K562 (cell line): Measurements from ENCODE around the gene NMRAL1. TPM values are rescaled to one million over a fixed set of nuclear protein-coding genes. Genes with fewer than 3 reads are reported as not detected.

ENCODE experiments used
- ATAC-seq: fragments of 200-7000 bp; cut with Tn5 transposase; 3 replicates; pipeline ENCODE4 v1.9.1; 2020; ENCODE audit warnings: moderate library complexity
- Bru-seq: library from RNA; stranded (reverse); fragments of 400-500 nt; gene quantifications from one replicate; lab custom pipeline; 2021; lab: Mats Ljungman, UMichigan
- BruChase-seq, 2 experiments: library from RNA; stranded (reverse); fragments of 400-500 nt; gene quantifications; one replicate each; lab custom pipeline; 2021; lab: Mats Ljungman, UMichigan
- BruUV-seq: library from RNA; stranded (reverse); fragments of 400-500 nt; replicated peaks from 2 replicates; lab custom pipeline; 2021; lab: Mats Ljungman, UMichigan
- CTCF ChIA-PET: fragments of 300-600 bp; formaldehyde crosslinking; extraction: SDS; loops from one replicate; lab custom pipeline; 2021; ENCODE audit warnings: low intra/inter-chr PET ratio; lab: Yijun Ruan, JAX
- POLR2A ChIA-PET: fragments of 300-600, 350-650 bp; sonication (Branson Sonifier 250); formaldehyde crosslinking; extraction: SDS; loops from one replicate; lab custom pipeline; 2021; ENCODE audit warnings: antibody characterized with exemption, inconsistent platforms; lab: Yijun Ruan, JAX
- DNase-seq, 4 experiments: peaks; one replicate each; pipeline versions ENCODE4 v3.0.0 to v3.0.0-alpha.2; 2011 to 2018; ENCODE audit warnings: low spot score in 3 of 4, mixed read lengths in 3 of 4; ENCODE audit errors: extremely low read depth in 1 of 4
- FAIRE-seq: peaks from 2 replicates; lab custom pipeline; 2011; peaks lifted over from hg19 to GRCh38; lab: Jason Lieb, UNC
- H2AFZ ChIP-seq: 2 replicates; pipeline ENCODE4 v1.6.0; 2011; ENCODE audit warnings: low read depth, low read length, control low read depth, inconsistent platforms
- H3K27ac ChIP-seq: fragments of 200-600 bp; 3 replicates; pipeline ENCODE4 v1.8.0; 2011; ENCODE audit warnings: low read depth, mild to moderate bottlenecking, control low read depth, inconsistent platforms, low read length, moderate library complexity, mixed read lengths; ENCODE audit errors: extremely low read depth
- H3K27me3 ChIP-seq, 2 experiments: fragments of 300-600 bp in 1 of 2; 2 replicates in 1 of 2; 3 replicates in 1 of 2; pipeline versions ENCODE4 v1.6.0 to v1.8.0; 2011; ENCODE audit warnings: inconsistent platforms in 2 of 2, low read length in 2 of 2, mild to moderate bottlenecking in 1 of 2, mixed read lengths in 1 of 2, moderate library complexity in 1 of 2; ENCODE audit not compliant: control insufficient read depth in 2 of 2, insufficient read depth in 2 of 2
- H3K36me3 ChIP-seq: fragments of 300-600 bp; 3 replicates; pipeline ENCODE4 v1.8.0; 2011; ENCODE audit warnings: mild to moderate bottlenecking, low read length, inconsistent platforms; ENCODE audit not compliant: control insufficient read depth, insufficient read depth
- H3K4me1 ChIP-seq, 2 experiments: fragments of 200-600 bp in 1 of 2; replicated peaks in 1 of 2; 2 replicates in 1 of 2; 3 replicates in 1 of 2; pipeline versions ENCODE4 v1.5.1 to v1.8.0; 2011; ENCODE audit warnings: inconsistent platforms in 2 of 2, low read length in 2 of 2, mild to moderate bottlenecking in 1 of 2, mixed read lengths in 1 of 2, moderate library complexity in 1 of 2; ENCODE audit not compliant: control insufficient read depth in 2 of 2, insufficient read depth in 2 of 2
- H3K4me2 ChIP-seq: 2 replicates; pipeline ENCODE4 v1.6.1; 2011; ENCODE audit warnings: low read length, control low read depth, inconsistent platforms, mixed read lengths; ENCODE audit not compliant: insufficient read depth
- H3K4me3 ChIP-seq: fragments of 200-600 bp; sonication (generic), shearing (Covaris generic); 2 replicates; pipeline ENCODE4 v1.5.1; 2016; ENCODE audit warnings: control low read depth, inconsistent platforms
- H3K79me2 ChIP-seq: fragments of 200-600 bp; 3 replicates; pipeline ENCODE4 v1.8.0; 2011; ENCODE audit warnings: low read length, inconsistent platforms; ENCODE audit not compliant: control insufficient read depth, insufficient read depth
- H3K9ac ChIP-seq, 2 experiments: 2 replicates each; pipeline versions ENCODE4 v1.6.0 to v1.6.1; 2011; ENCODE audit warnings: low read depth in 2 of 2, low read length in 2 of 2, control low read depth in 1 of 2, inconsistent platforms in 1 of 2, mild to moderate bottlenecking in 1 of 2, mixed read lengths in 1 of 2; ENCODE audit not compliant: insufficient read depth in 1 of 2
- H3K9me1 ChIP-seq: one replicate; pipeline ENCODE4 v1.6.0; 2011; ENCODE audit warnings: inconsistent platforms, mild to moderate bottlenecking, low read length, moderate library complexity; ENCODE audit not compliant: control insufficient read depth, insufficient read depth
- H3K9me3 ChIP-seq: replicated peaks from 2 replicates; pipeline ENCODE4 v1.5.1; 2011; ENCODE audit warnings: low read depth, low read length, inconsistent platforms; ENCODE audit not compliant: control insufficient read depth, insufficient read depth
- H4K20me1 ChIP-seq: replicated peaks from 2 replicates; pipeline ENCODE4 v1.6.1; 2011; ENCODE audit warnings: low read length, inconsistent platforms, mixed read lengths; ENCODE audit not compliant: control insufficient read depth, insufficient read depth
- MEF2D ChIP-seq: conservative IDR thresholded peaks from 2 replicates; pipeline ENCODE4 v1.6.1; 2016; ENCODE audit warnings: low read depth, missing genetic modification characterization, missing compliant biosample characterization
- MTA1 ChIP-seq: fragments of 450-650 bp; IDR thresholded peaks from 2 replicates; pipeline ENCODE4 v1.6.1; 2017; ENCODE audit warnings: borderline replicate concordance
- THAP7 ChIP-seq: fragments of 250-450 bp; sonication (Bioruptor Pico); IDR thresholded peaks from 2 replicates; pipeline ENCODE4 v1.5.0; 2021
- ZBTB1 ChIP-seq: sonication (generic); formaldehyde crosslinking; IDR thresholded peaks from 2 replicates; pipeline ENCODE4 v1.8.1; 2023; ENCODE audit warnings: missing genetic modification reagents, low read depth, mild to moderate bottlenecking, borderline replicate concordance
- ZNF395 ChIP-seq: fragments of 200-800 bp; sonication (Bioruptor generic); IDR thresholded peaks from 2 replicates; pipeline ENCODE4 v1.6.1; 2017; ENCODE audit warnings: missing genetic modification characterization, missing compliant biosample characterization
- WGBS: fragments of 100-300 bp; shearing (Covaris generic); methylation state at CpG from one replicate; pipeline ENCODE4 v1.1.6; 2016; ENCODE audit warnings: low coverage, mixed read lengths; ENCODE audit not compliant: insufficient coverage; ENCODE audit errors: missing lambda C conversion rate; 5-methylcytosine and 5-hydroxymethylcytosine counted together
- in situ Hi-C: fragments of 300-500 bp; cut with MboI; formaldehyde crosslinking; loops from 4 replicates; pipeline ENCODE4 v1.15.0; 2018; ENCODE audit warnings: inconsistent platforms, mixed read lengths
- intact Hi-C: fragments of 100-400 bp; cut with micrococcal nuclease; formaldehyde crosslinking; loops from 2 replicates; pipeline ENCODE4 v1.14.2; 2022
- long read RNA-seq, 3 experiments: library from polyadenylated mRNA in 2 of 3; library from RNA in 1 of 3; unstranded in 2 of 3; stranded (forward) in 1 of 3; transcript quantifications; one replicate each; pipeline ENCODE4 v2.0.0, GENCODE V29; 2019 to 2022
- polyA minus RNA-seq, 3 experiments: library from RNA; depleted of rRNA, polyadenylated mRNA; stranded (reverse); fragments of >200 nt; gene quantifications; 2 replicates each; pipeline ENCODE4 v1.2.3, GENCODE V29; 2011
- polyA plus RNA-seq, 8 experiments: library from polyadenylated mRNA; depleted of rRNA in 4 of 8; stranded (reverse) in 5 of 8; unstranded in 3 of 8; fragments of >200 nt; fragmentation: Nextera tagmentation in 2 of 8; fragmentation: Illumina TruSeq in 1 of 8; extraction: Ambion mirVana in 2 of 8; extraction: Trizol in 1 of 8; gene quantifications; 2 replicates each; pipeline versions ENCODE4 v1.2.1 to v1.2.3, GENCODE V29; 2011 to 2014; ENCODE audit warnings: inconsistent platforms in 1 of 8, missing spikeins in 1 of 8
- total RNA-seq, 7 experiments: library from RNA; depleted of rRNA in 6 of 7; stranded (reverse); fragments of >200 nt in 6 of 7; fragmentation: Illumina TruSeq in 2 of 7; extraction: Trizol in 2 of 7; gene quantifications; 2 replicates each; pipeline versions ENCODE4 v1.2.1 to v1.2.3, GENCODE V29; 2011 to 2021; ENCODE audit warnings: low replicate concordance in 1 of 7
- TF ChIP-seq, protein P1 (sequence below): sonication (generic); formaldehyde crosslinking; IDR thresholded peaks from 2 replicates; pipeline ENCODE4 v1.8.0; 2023; ENCODE audit warnings: mild to moderate bottlenecking, missing genetic modification reagents

NMRAL1 gene
- total RNA-seq (2011; cell fraction: chromatin; rRNA removed; ENCODE audit: low replicate concordance), result 43.9 and 112 TPM in 2 replicates
- 97.0 and 99.2 TPM in 2 replicates for total RNA-seq (2011; cell fraction: nucleolus; rRNA removed)
- total RNA-seq (2011; cell fraction: nucleoplasm; rRNA removed), result 59.2 and 66.6 TPM in 2 replicates
- total RNA-seq (2014; rRNA removed) (111 and 116 TPM in 2 replicates), total RNA-seq (2014; rRNA removed; fragmentation: Illumina TruSeq; extraction: Trizol) (22.7 and 31.4 TPM in 2 replicates), total RNA-seq (2015; rRNA removed; fragmentation: Illumina TruSeq; extraction: Trizol) (62.5 and 66.7 TPM in 2 replicates), total RNA-seq (2021) (84.1 and 93.6 TPM in 2 replicates), polyA plus RNA-seq (2011; rRNA removed) (51.1 and 59.7 TPM in 2 replicates), polyA plus RNA-seq (2014; fragmentation: Illumina TruSeq; extraction: Trizol) (63.2 and 88.3 TPM in 2 replicates), polyA plus RNA-seq (2014; fragmentation: Nextera tagmentation; extraction: Ambion mirVana) (10 to 100 TPM in 1 of 2 experiments, 1 to 10 TPM in 1; 6.3 to 16.8 TPM), polyA plus RNA-seq (2014; rRNA removed) (83.9 and 90.2 TPM in 2 replicates), polyA minus RNA-seq (2011; rRNA and poly(A)+ RNA removed) (37.2 and 42.5 TPM in 2 replicates), Bru-seq, nascent RNA (percentile 80 among the genes with signal in this experiment), BruChase-seq, experiment 1, labeled RNA remaining after a 2-hour chase (percentile 67 among the genes with signal in this experiment), BruChase-seq, experiment 2, labeled RNA remaining after a 6-hour chase (percentile 65 among the genes with signal in this experiment)
- polyA plus RNA-seq (2011; cell fraction: cytosol; rRNA removed), result 105 and 154 TPM in 2 replicates
- polyA plus RNA-seq (2011; cell fraction: nucleus; rRNA removed), result 56.5 and 83.6 TPM in 2 replicates
- polyA plus RNA-seq (2012), result 64.0 and 95.8 TPM in 2 replicates
- 39.4 and 52.3 TPM in 2 replicates for polyA minus RNA-seq (2011; cell fraction: cytosol; rRNA and poly(A)+ RNA removed)
- polyA minus RNA-seq (2011; cell fraction: nucleus; rRNA and poly(A)+ RNA removed), result 24.5 and 26.7 TPM in 2 replicates
- long read RNA-seq, experiment 1, transcript NMRAL1-212 (6 exons, 1,240 nt), result minor isoform, 11 of 147 reads
- long read RNA-seq, experiment 1, transcript NMRAL1-201 (6 exons, 1,376 nt), result minor isoform, 8 of 147 reads
- long read RNA-seq, experiment 1, transcript NMRAL1-210 (2 exons, 756 nt), result minor isoform, 6 of 147 reads
- long read RNA-seq, experiment 1, transcript NMRAL1-202 (6 exons, 1,233 nt), result major isoform, 36 of 147 reads
- long read RNA-seq, experiment 1, partial matches to known transcripts, result 36 of 147 reads
- long read RNA-seq, experiment 1, other reads (novel, unspliced or antisense), result 49 of 147 reads
- long read RNA-seq, experiment 2, transcript NMRAL1-201 (6 exons, 1,376 nt), result minor isoform, 12 of 92 reads
- long read RNA-seq, experiment 2, transcript NMRAL1-212 (6 exons, 1,240 nt), result minor isoform, 7 of 92 reads
- long read RNA-seq, experiment 2, transcript NMRAL1-202 (6 exons, 1,233 nt), result major isoform, 19 of 92 reads
- long read RNA-seq, experiment 2, partial matches to known transcripts, result 14 of 92 reads
- long read RNA-seq, experiment 2, other reads (novel, unspliced or antisense), result 38 of 92 reads
- long read RNA-seq, experiment 3, transcript NMRAL1-202 (6 exons, 1,233 nt), result major isoform, 30 of 76 reads
- long read RNA-seq, experiment 3, transcript NMRAL1-212 (6 exons, 1,240 nt), result minor isoform, 15 of 76 reads
- long read RNA-seq, experiment 3, partial matches to known transcripts, result 14 of 76 reads
- long read RNA-seq, experiment 3, other reads (novel, unspliced or antisense), result 15 of 76 reads

DNA sequence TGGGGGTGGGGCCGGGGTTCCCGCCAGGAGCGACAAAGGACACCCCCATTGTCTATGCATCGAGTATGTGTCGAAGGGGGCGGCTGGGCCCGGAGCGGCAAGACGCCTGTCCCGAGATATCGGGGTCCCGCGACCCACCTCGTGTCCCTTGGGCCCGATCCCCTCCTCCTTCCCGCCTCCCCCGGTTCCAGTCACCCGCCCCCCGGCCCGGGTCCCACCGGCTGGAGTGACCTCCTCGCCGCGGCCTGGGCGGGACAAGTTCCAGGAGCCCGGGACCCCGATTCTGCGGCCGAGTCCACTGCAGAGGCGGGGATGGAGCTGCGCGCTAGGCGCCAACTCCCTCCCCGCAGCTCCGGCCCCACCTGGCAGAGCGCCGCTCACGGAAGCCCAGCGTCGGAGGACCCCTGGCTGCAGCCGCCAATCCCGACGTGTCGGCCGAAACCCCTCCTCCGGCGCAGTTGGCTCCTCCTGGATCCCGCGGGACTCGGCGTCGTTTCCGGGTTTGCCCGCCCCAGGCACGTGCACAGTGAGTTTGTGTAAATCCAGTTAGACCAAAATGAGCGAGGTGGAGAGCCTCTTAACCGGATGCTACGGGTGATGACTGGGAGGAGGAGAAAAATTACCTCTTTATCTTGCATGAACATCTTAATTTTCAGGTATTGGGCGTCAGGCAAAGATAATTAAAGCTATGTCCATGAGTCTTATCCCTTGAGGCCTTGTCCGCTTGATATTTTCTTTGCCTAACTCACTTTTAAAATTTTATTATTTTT is at the start of gene NMRAL1:
Gene NMRAL1 (minus strand): TSS at position 434 of the 770 bp plus-strand sequence. CDS start 493 bp downstream, outside the sequence.
- no TSS peak for BruUV-seq
- intact Hi-C loops, result no loop called here
- H3K9me1 ChIP-seq, result peaks cover 2% of the 10 kb centered on the region
- ATAC-seq, result peak; percentile 87
- H2AFZ ChIP-seq, result peak within 1 kb of the TSS; percentile 71
- H3K9ac ChIP-seq, result peak within 1 kb of the TSS; percentile 81 to 97
- FAIRE-seq, result peak; percentile 89
- WGBS, result 3% methylated on average over 42 of the region's 60 CpGs
- H3K4me2 ChIP-seq, result peak within 1 kb of the TSS; percentile 97
- peaks cover 11 to 34% of the 10 kb centered on the region in 2 experiments; a peak in 4 of 5 replicates for H3K4me1 ChIP-seq
- H3K36me3 ChIP-seq, result peaks cover 18% of the 10 kb centered on the region; the same call in 2 of the 3 replicates
- CTCF ChIA-PET, result no interaction called here
- no peaks in the 10 kb centered on the region for H3K9me3 ChIP-seq
- POLR2A ChIA-PET, result interaction anchor here (0.6 to 6.6 kb wide), 10 partner anchors 9 to 551 kb away, joined by 3 to 59 read pairs (median 3); no protein-coding TSS in a partner anchor
- DNase-seq, result peak; percentile 85 to 98 (median 89)
- no peaks in the 10 kb centered on the region for H4K20me1 ChIP-seq
- peaks cover 67% of the 10 kb centered on the region for H3K79me2 ChIP-seq
- H3K4me3 ChIP-seq, result peak within 1 kb of the TSS; percentile 79
- no peaks in the 10 kb centered on the region for H3K27me3 ChIP-seq
- in situ Hi-C loops, result no loop called here
- H3K27ac ChIP-seq, result peak within 1 kb of the TSS; percentile 95
- TF ChIP-seq ZBTB1 (CRISPR knock-in tag) (no peak), MEF2D (no peak), MTA1 (no peak), ZNF395 (CRISPR knock-in tag) (no peak), THAP7 (CRISPR knock-in tag) (no peak)
- TF ChIP-seq, protein P1, sequence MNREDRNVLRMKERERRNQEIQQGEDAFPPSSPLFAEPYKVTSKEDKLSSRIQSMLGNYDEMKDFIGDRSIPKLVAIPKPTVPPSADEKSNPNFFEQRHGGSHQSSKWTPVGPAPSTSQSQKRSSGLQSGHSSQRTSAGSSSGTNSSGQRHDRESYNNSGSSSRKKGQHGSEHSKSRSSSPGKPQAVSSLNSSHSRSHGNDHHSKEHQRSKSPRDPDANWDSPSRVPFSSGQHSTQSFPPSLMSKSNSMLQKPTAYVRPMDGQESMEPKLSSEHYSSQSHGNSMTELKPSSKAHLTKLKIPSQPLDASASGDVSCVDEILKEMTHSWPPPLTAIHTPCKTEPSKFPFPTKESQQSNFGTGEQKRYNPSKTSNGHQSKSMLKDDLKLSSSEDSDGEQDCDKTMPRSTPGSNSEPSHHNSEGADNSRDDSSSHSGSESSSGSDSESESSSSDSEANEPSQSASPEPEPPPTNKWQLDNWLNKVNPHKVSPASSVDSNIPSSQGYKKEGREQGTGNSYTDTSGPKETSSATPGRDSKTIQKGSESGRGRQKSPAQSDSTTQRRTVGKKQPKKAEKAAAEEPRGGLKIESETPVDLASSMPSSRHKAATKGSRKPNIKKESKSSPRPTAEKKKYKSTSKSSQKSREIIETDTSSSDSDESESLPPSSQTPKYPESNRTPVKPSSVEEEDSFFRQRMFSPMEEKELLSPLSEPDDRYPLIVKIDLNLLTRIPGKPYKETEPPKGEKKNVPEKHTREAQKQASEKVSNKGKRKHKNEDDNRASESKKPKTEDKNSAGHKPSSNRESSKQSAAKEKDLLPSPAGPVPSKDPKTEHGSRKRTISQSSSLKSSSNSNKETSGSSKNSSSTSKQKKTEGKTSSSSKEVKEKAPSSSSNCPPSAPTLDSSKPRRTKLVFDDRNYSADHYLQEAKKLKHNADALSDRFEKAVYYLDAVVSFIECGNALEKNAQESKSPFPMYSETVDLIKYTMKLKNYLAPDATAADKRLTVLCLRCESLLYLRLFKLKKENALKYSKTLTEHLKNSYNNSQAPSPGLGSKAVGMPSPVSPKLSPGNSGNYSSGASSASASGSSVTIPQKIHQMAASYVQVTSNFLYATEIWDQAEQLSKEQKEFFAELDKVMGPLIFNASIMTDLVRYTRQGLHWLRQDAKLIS, result peak; percentile 26; the same call in 1 of the 2 replicates
